Kidney glomerular epithelial cell (primary cell): ENCODE results near the gene CNGA3.

Experiments
- DNase-seq: peaks from one replicate; lab custom pipeline; 2025; lab: John Stamatoyannopoulos, UW

CNGA3 gene

GRCh38 chr2:98377544-98377943 is 31.3 kb downstream of the CNGA3 start:
- DNase-seq = no peak

- DNase-seq = no peak
These were observed 31.9 kb downstream of the CNGA3 start for GRCh38 chr2:98378196-98378595.

DNA sequence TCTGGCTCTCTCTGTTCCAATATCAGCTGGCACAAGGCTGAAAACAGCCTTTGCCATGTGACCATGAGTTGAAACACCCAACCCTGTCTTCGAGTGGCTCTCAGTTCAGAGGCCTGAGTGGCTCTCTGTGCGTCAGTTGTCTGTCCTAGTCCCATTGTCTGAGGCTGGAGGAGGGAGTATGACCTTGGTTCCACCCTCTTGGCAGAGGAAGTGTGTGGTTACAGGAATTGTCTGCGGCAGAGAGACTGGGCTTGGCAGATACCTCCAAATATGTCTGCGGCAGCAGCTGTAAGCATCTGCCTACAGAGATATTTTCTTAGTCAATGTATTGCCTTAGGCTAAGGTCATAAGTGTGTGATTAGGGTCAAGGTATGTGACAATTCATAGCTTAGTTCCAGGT is 32.6 kb downstream of the CNGA3 start:
- no peak for DNase-seq

GRCh38 chr2:98379311-98380202 is 33.3 kb downstream of the CNGA3 start:
- DNase-seq = no peak

DNA sequence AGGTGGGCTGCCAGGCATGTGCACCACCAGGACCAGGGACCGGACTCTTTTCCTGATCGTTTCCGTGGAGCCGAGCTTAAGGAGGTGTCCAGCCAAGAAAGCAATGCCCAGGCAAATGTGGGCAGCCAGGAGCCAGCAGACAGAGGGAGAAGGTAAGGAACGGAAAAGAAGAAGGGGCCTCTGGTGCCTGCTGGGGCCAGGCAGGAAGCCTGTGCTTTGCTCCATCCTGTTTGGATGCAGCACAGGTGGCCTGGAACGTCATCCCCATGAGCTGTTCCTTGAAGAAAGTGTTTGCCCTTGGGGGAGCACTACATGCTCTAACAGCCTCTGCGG is 33.9 kb downstream of the CNGA3 start:
- no peak for DNase-seq

- DNase-seq = no peak
These were observed 35.2 kb downstream of the CNGA3 start for GRCh38 chr2:98381494-98381893.

DNA sequence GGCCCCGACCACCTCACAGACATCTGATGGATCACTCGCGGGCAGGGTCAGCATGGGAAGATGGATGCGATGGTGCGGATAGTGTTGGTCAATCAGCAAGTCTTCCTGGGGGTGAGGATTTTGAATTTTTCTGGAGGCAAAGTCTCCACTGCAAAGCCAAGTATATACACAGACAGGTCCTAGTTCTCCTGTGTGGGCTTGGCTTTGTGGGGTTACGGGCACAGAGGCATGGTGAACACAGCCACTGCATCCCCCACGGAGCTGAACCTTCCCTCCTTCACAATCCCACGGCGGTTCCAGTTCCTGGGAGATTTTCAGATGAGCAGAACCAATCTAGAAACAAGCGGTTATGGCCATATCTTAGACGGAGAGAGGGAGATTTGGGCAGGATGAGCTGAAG is 35.8 kb downstream of the CNGA3 start:
- no peak for DNase-seq

DNA sequence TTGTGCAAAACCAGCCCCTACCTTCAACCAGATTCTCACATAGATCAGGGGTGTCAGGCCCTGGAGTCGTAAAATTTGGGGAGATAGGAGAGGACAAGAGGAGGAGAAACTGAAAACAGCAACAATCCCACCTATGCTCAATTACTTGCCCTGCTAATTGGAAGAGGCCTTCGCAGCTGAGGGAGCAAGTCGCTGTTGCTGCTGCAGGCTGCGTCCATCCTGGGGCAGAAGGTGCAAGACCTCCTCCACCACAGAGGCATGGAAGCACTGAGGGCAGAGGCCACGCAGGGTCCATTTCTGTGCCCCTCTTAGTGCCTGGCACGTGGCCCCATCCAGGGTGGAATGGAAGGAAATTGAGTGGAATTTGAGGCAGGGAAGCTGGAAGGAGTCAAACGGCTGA is 36.5 kb downstream of the CNGA3 start:
- no peak for DNase-seq

DNA sequence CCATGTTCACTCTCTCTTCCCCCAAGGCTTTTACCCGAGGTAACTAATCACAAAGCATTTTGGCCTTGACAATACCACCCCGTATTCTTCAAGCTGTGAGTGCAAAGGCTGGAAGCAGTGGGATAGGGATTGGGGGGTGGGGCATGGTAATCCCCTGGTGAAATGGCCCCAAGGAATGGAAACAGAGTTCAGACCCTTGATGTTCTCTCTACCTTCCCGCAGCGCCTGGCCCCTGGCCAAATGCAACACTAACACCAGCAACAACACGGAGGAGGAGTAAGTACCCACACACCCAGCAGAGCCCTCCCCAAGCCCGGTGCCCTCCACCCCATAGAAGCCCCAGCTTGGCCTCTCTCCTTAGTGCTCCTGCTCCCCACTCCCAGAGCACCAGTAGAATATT is 36.9 kb downstream of the CNGA3 start:
- no peak for DNase-seq

DNA sequence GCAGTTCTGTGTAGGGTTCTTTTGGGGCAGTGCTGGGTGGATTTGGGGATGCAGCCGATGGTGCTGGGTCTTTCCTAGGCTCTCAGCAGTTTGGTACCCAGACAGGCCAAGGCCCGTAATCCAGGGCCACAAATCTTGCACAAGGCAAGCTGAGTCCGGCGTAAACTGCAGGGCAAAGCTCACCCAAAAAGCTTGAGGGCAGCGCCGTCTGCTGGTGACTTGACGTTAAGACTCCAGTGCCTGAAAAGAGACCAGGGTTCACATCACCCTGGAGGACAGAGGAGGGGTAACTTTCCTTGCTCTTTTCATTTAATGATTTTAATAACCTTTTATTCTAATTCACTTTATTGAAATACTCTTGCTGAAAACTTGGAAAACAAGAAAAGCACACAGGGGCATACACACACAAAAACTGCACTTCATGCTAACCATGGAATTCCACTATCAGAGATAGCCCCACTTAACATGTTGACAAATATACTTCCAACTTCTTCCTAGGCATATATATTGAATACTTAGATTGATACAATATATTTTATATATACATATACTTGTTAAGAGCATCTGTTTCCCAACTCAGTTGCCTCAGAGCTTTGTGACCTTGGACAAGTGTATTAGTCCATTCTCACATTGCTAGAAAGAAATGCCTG is 38.9 kb downstream of the CNGA3 start:
- DNase-seq = peak; percentile 62

GRCh38 chr2:98387478-98387877 is 41.2 kb downstream of the CNGA3 start:
- no peak for DNase-seq

DNA sequence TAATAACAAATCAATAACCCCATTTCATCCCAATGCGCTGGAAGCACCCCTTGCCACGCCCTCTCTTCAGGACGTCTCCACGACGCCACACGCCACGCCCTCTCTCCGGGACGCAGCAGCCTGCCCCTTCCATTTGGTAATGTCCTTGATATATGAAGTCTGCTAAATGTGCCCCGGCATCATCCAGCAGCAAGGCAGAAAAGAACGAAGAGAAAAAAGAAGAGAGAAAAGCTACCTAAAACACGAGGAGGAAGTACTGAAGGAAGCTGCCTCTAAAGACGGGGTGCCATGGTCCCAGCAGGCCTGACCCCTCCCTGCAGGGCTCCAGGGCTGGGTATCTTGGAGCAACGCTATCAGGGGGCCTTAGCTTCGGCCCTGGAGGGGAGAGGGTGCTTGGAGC is 41.8 kb downstream of the CNGA3 start:
- DNase-seq = no peak

- DNase-seq = no peak
These were observed 42.5 kb downstream of the CNGA3 start for GRCh38 chr2:98388601-98389250.

GRCh38 chr2:98389251-98389605 is 43.0 kb downstream of the CNGA3 start:
- DNase-seq = no peak

DNA sequence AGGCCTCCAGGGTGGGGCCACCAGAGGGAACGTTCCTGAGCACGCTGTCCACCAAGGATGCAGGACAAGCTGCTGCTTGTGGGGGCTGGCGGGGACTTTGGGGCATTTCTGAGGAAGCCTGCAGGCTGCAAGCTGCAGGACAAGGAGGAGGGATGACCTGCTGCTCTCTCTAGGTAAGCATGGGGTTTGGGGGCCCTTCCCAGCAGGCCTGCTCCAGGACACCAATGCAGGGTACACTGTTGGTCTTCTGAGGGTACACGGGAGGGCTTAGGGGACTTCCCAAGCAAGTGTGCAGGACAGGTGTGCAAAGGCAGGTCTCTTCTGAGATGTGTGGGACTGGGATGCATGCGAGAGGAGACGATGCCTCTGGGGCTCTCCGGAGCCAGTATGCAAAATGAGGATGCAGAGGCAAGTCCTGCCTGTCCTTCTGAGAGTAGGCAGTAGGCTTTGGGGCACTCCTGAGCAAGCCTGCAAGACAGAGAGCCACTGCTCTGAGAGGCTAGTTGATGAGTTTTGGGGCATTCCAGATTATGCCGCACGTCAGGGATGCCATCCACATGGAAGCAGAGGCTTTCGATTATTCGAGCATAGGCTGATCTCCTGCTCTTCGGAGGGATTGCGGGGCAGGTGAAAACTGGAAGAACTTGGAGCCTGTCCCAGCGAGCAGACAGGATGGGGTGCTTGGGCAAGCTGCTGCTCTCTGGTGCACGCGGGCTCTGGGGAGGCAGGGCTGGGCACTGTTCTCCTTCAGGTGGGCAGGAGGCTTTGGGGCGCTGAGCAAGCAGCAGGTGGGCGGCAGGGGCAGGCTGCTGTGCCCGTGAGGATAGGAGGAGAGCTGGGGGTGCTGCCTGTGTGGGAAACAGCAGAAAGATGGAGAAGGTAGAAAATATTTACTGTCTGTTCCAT is 44.6 kb downstream of the CNGA3 start:
- DNase-seq = no peak

- no peak for DNase-seq
These were observed 45.5 kb downstream of the CNGA3 start for GRCh38 chr2:98391581-98392270.

DNA sequence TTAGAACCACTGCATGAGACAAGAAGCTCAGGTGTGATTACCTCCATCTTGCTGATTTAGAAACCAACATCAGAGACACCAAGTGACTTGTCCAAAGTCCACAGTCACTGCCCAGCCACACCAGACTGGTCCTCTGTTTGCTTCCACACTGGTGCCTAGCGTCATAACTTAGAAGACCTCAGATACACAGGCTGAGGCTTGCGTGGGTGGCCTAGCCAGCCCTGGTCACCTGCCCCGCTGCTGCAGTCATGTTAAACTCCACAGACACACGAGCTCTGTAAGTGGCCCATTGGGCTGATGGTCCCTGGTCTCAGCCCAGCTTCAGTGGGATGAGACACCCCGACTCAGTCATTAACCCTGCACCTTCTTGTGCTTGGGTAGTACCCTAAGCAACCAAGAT is 47.1 kb downstream of the CNGA3 start:
- DNase-seq = no peak

DNA sequence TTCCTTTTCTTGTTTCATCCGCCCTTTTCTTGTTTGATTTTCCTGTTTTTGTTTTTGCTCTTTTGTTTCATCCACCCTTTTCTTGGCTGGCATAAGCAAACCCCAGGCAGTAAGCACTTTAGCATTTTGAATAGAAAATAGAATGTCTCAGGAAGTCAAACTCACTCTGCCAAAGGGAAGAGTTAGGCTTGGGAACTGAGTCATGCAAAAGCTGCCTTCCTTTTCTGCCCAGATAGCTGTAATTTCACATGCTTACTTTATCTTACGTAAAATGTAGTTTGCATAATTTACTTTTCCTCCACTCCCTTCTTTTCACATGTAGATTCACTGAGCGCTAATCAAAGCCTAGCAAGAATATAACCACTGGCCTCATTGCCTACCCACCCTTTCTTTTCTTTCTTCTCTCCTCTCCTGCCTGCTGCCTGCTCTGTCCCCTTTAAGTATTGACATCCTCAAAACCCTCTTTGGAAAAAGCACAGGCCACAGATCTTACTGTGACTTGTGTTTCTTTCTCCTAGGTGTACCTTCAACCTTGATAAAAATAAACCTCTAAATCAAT is 48.4 kb downstream of the CNGA3 start:
- DNase-seq = no peak

- no peak for DNase-seq
These were observed 49.7 kb downstream of the CNGA3 start for GRCh38 chr2:98395977-98396376.

DNA sequence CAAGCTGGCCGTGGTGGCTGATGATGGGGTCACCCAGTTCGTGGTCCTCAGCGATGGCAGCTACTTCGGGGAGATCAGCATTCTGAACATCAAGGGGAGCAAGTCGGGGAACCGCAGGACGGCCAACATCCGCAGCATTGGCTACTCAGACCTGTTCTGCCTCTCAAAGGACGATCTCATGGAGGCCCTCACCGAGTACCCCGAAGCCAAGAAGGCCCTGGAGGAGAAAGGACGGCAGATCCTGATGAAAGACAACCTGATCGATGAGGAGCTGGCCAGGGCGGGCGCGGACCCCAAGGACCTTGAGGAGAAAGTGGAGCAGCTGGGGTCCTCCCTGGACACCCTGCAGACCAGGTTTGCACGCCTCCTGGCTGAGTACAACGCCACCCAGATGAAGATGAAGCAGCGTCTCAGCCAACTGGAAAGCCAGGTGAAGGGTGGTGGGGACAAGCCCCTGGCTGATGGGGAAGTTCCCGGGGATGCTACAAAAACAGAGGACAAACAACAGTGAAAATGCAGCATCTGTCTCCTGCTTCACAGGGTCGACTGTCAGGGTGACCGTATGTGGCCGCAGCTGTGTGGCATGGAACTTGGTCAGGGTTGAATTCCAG is 50.6 kb downstream of the CNGA3 start:
- DNase-seq = no peak

- no peak for DNase-seq
These were observed 52.9 kb downstream of the CNGA3 start for GRCh38 chr2:98399140-98399539.
